GM19351 (cell line): ENCODE data around the gene OR4D10.

Source experiments
- ATAC-seq: cut with Tn5 transposase; IDR thresholded peaks from one replicate; pipeline ENCODE4 v1.9.1; 2021; ENCODE audit warnings: mild to moderate bottlenecking, moderate library complexity; ENCODE audit not compliant: unreplicated experiment

Gene OR4D10

GRCh38 chr11:59520741-59521140, 47.6 kb downstream of the OR4D10 start:
- no peak for ATAC-seq

DNA sequence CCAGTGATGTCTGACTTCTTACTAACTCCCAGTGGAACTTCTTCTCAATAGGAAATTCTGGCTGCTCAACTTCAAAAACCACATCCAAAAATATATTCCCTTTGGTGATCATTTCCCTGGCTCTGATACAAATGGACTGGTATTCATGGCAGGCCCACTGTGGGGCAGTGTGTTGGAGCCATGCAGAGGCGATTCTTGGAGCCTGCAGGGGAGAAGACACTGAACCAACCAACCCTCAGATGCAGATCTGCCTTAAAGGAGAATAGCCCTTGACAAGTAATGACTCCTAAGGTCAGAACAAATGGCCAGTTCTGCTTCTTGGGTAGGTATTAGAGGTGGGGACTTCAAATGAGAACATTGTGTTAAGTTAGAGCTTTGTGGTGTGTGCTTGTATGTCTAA, 50.4 kb downstream of the OR4D10 start:
- ATAC-seq = no peak

GRCh38 chr11:59528711-59529110, 55.6 kb downstream of the OR4D10 start:
- ATAC-seq = no peak
